GM23338 (cell line): ENCODE results near the gene MATN3. TPM values are rescaled to one million over a fixed set of nuclear protein-coding genes. Genes with fewer than 3 reads are reported as not detected.
A peak's percentile ranks its signal among the peaks of the same experiment; 100 is the strongest.

Experiments
- ATAC-seq: fragments of 200-7000 bp; cut with Tn5 transposase; 3 replicates; pipeline ENCODE4 v1.9.1; 2020
- DNase-seq: peaks from one replicate; pipeline ENCODE4 v3.0.0-alpha.2; 2015; ENCODE audit warnings: low spot score
- H2AFZ ChIP-seq: fragments of 200-600 bp; sonication (generic); 2 replicates; pipeline ENCODE4 v1.8.0; 2016; ENCODE audit warnings: antibody characterized with exemption, mild to moderate bottlenecking, moderate library complexity
- H3F3A ChIP-seq: fragments of 200-600 bp; sonication (generic); replicated peaks from 2 replicates; pipeline ENCODE4 v1.8.0; 2017; ENCODE audit warnings: antibody characterized with exemption, mixed run types, low read depth
- H3K27ac ChIP-seq: fragments of 200-600 bp; sonication (generic); 2 replicates; pipeline ENCODE4 v1.6.1; 2016; ENCODE audit warnings: low read depth
- H3K27me3 ChIP-seq: fragments of 200-600 bp; sonication (generic); 2 replicates; pipeline ENCODE4 v1.8.0; 2016; ENCODE audit warnings: mild to moderate bottlenecking, mixed run types, moderate library complexity; ENCODE audit not compliant: insufficient read depth
- H3K36me3 ChIP-seq: fragments of 200-600 bp; sonication (generic); 2 replicates; pipeline ENCODE4 v1.8.0; 2016; ENCODE audit warnings: mild to moderate bottlenecking; ENCODE audit not compliant: insufficient read depth
- H3K4me1 ChIP-seq: fragments of 200-600 bp; sonication (generic); 2 replicates; pipeline ENCODE4 v1.8.0; 2016; ENCODE audit warnings: mild to moderate bottlenecking, moderate library complexity; ENCODE audit not compliant: insufficient read depth
- H3K4me2 ChIP-seq: fragments of 200-600 bp; sonication (generic); 2 replicates; pipeline ENCODE4 v1.7.1; 2017; ENCODE audit warnings: mixed run types
- H3K4me3 ChIP-seq: fragments of 200-600 bp; sonication (generic); 2 replicates; pipeline ENCODE4 v1.6.1; 2016; ENCODE audit warnings: mixed run types
- H3K79me2 ChIP-seq: fragments of 200-600 bp; sonication (generic); replicated peaks from 2 replicates; pipeline ENCODE4 v1.8.0; 2017; ENCODE audit warnings: mild to moderate bottlenecking; ENCODE audit not compliant: insufficient read depth
- H3K9me2 ChIP-seq: fragments of 200-600 bp; sonication (generic); 2 replicates; pipeline ENCODE4 v1.8.0; 2017; ENCODE audit not compliant: insufficient read depth
- H4K20me1 ChIP-seq: fragments of 200-600 bp; sonication (generic); replicated peaks from 2 replicates; pipeline ENCODE4 v1.8.0; 2017; ENCODE audit warnings: mild to moderate bottlenecking; ENCODE audit not compliant: insufficient read depth
- H3K27ac Mint-ChIP-seq: 2 replicates; pipeline ENCODE4 v1.8.0; 2020; ENCODE audit warnings: inconsistent platforms, mild to moderate bottlenecking, moderate library complexity, mixed read lengths
- H3K27me3 Mint-ChIP-seq: 3 replicates; pipeline ENCODE4 v1.8.0; 2022; ENCODE audit warnings: low read depth, mild to moderate bottlenecking, moderate library complexity, mixed read lengths, inconsistent platforms; ENCODE audit not compliant: insufficient read depth, poor library complexity
- H3K36me3 Mint-ChIP-seq: 3 replicates; pipeline ENCODE4 v1.8.0; 2021; ENCODE audit warnings: low read depth, mild to moderate bottlenecking, inconsistent platforms, moderate library complexity, mixed read lengths
- H3K4me1 Mint-ChIP-seq: 3 replicates; pipeline ENCODE4 v1.8.0; 2020; ENCODE audit warnings: mild to moderate bottlenecking, inconsistent platforms, mixed read lengths
- H3K4me3 Mint-ChIP-seq: 3 replicates; pipeline ENCODE4 v1.8.0; 2021; ENCODE audit warnings: moderate library complexity, mild to moderate bottlenecking, inconsistent platforms, mixed read lengths
- H3K9me3 Mint-ChIP-seq: 3 replicates; pipeline ENCODE4 v1.8.0; 2020; ENCODE audit warnings: moderate library complexity, mild to moderate bottlenecking, inconsistent platforms, mixed read lengths
- CREB1 ChIP-seq: fragments of 250-450 bp; sonication (Bioruptor Pico); IDR thresholded peaks from 2 replicates; pipeline ENCODE4 v1.5.0; 2020; ENCODE audit warnings: low read depth, mild to moderate bottlenecking, moderate library complexity
- CTCF ChIP-seq, 2 experiments: fragments of 200-600 bp in 1 of 2; sonication (generic) in 1 of 2; conservative IDR thresholded peaks; 2 replicates each; pipeline versions ENCODE4 v1.5.1 to v1.6.1; 2016 to 2017; ENCODE audit warnings: antibody characterized with exemption in 2 of 2, low read depth in 2 of 2, mild to moderate bottlenecking in 2 of 2, moderate library complexity in 1 of 2
- ETS1 ChIP-seq: IDR thresholded peaks from 2 replicates; pipeline ENCODE4 v1.6.1; 2016; ENCODE audit warnings: antibody characterized with exemption
- EZH2 ChIP-seq: fragments of 200-600 bp; sonication (generic); IDR thresholded peaks from one replicate; pipeline ENCODE4 v1.8.0; 2017; ENCODE audit warnings: antibody characterized with exemption, mild to moderate bottlenecking, low read depth; ENCODE audit not compliant: unreplicated experiment
- EZH2phosphoT487 ChIP-seq: fragments of 200-600 bp; sonication (generic); IDR thresholded peaks from one replicate; pipeline ENCODE4 v1.8.1; 2018; ENCODE audit warnings: antibody characterized with exemption; ENCODE audit not compliant: unreplicated experiment
- JUNB ChIP-seq: IDR thresholded peaks from one replicate; pipeline ENCODE4 v1.6.1; 2016; ENCODE audit warnings: antibody characterized with exemption; ENCODE audit not compliant: unreplicated experiment
- NANOG ChIP-seq: IDR thresholded peaks from 2 replicates; pipeline ENCODE4 v1.6.1; 2016; ENCODE audit warnings: antibody characterized with exemption, borderline replicate concordance
- POLR2AphosphoS5 ChIP-seq: IDR thresholded peaks from 2 replicates; pipeline ENCODE4 v1.6.1; 2016; ENCODE audit warnings: antibody characterized with exemption, low read depth
- REST ChIP-seq: IDR thresholded peaks from one replicate; pipeline ENCODE4 v1.6.1; 2018; ENCODE audit warnings: antibody characterized with exemption; ENCODE audit not compliant: unreplicated experiment
- STAT1 ChIP-seq: IDR thresholded peaks from one replicate; pipeline ENCODE4 v1.6.1; 2016; ENCODE audit warnings: antibody characterized with exemption; ENCODE audit not compliant: unreplicated experiment
- ZNF114 ChIP-seq: fragments of 250-450 bp; sonication (Bioruptor Pico); IDR thresholded peaks from 2 replicates; pipeline ENCODE4 v1.5.0; 2020; ENCODE audit warnings: mild to moderate bottlenecking, moderate library complexity
- ZNF331 ChIP-seq: fragments of 250-450 bp; sonication (Bioruptor Pico); IDR thresholded peaks from 2 replicates; pipeline ENCODE4 v1.5.0; 2020; ENCODE audit warnings: low read depth, mild to moderate bottlenecking, moderate library complexity
- ZNF462 ChIP-seq: fragments of 250-450 bp; sonication (Bioruptor Pico); IDR thresholded peaks from 2 replicates; pipeline ENCODE4 v1.5.0; 2020; ENCODE audit warnings: mild to moderate bottlenecking, moderate library complexity
- polyA plus RNA-seq: library from polyadenylated mRNA; unstranded; fragments of >200 nt; fragmentation: Nextera tagmentation; extraction: Ambion mirVana; gene quantifications from 2 replicates; pipeline ENCODE4 v1.2.1, GENCODE V29; 2016
- total RNA-seq: library from RNA; depleted of rRNA; stranded (reverse); fragments of >200 nt; shearing (Covaris generic); gene quantifications from 2 replicates; pipeline ENCODE4 v1.2.3, GENCODE V29; 2014

The MATN3 gene
- total and polyA plus RNA-seq, 2 experiments from 2014 or later = 4.6 to 6.4 TPM

- Mint-ChIP-seq H3K9me3 (peaks cover 9% of the 10 kb centered on the region), H3K27me3 (peaks cover 30% of the 10 kb centered on the region), H3K4me1 (peaks cover 15% of the 10 kb centered on the region), H3K27ac (no peak overlapping the region), H3K4me3 (peak overlapping the region; percentile 69), H3K36me3 (0 out of 3 replicates have a peak, but pooled peaks cover 4% of the 10 kb centered on the region)
- DNase-seq (peak; percentile 23), ATAC-seq (peak; percentile 47)
- Histone ChIP-seq H3K27me3 (peaks cover 45% of the 10 kb centered on the region), H4K20me1 (no peaks in the 10 kb centered on the region), H3K4me1 (peaks cover 19% of the 10 kb centered on the region), H3K27ac (no peak overlapping the region), H2AFZ (peak overlapping the region; percentile 98), H3K79me2 (no peaks in the 10 kb centered on the region), H3K9me2 (no peaks in the 10 kb centered on the region), H3K4me2 (peak overlapping the region; percentile 85), H3K4me3 (peak overlapping the region; percentile 58), H3F3A (0 out of 2 replicates have a peak, but pooled peaks cover 3% of the 10 kb centered on the region), H3K36me3 (no peaks in the 10 kb centered on the region)
- no peak for TF ChIP-seq EZH2phosphoT487
- no peak for TF ChIP-seq JUNB
- TF ChIP-seq CREB1 (CRISPR knock-in tag) = no peak
- TF ChIP-seq STAT1 = no peak
- no peak for TF ChIP-seq CTCF (conservative IDR thresholded peaks at IDR 0.05; ENCODE audit: low read depth in 2 of 2)
- no peak for TF ChIP-seq NANOG
- TF ChIP-seq ZNF114 = no peak
- no peak for TF ChIP-seq ETS1
- no peak for TF ChIP-seq POLR2AphosphoS5
- no peak for TF ChIP-seq REST
- TF ChIP-seq ZNF331 (CRISPR knock-in tag) = no peak
- TF ChIP-seq EZH2 = no peak
- no peak for TF ChIP-seq ZNF462
Observed at GRCh38 chr2:20012032-20012281, 511 bp downstream of the MATN3 start.
